PC-9 (cell line): Measurements from ENCODE around the gene CTIF. TPM values are rescaled to one million over a fixed set of nuclear protein-coding genes. Genes with fewer than 3 reads are reported as not detected.

ENCODE experiments used
- BruUV-seq: library from RNA; stranded (reverse); fragments of 400-500 nt; replicated peaks from 2 replicates; lab custom pipeline; 2021; lab: Mats Ljungman, UMichigan
- CTCF ChIA-PET: fragments of 300-600 bp; sonication (Branson Sonifier 250); formaldehyde crosslinking; loops from one replicate; lab custom pipeline; 2022; ENCODE audit warnings: antibody characterized with exemption; lab: Charles Lee
- POLR2A ChIA-PET: fragments of 300-600 bp; sonication (Branson Sonifier 250); formaldehyde crosslinking; loops from one replicate; lab custom pipeline; 2022; ENCODE audit warnings: antibody characterized with exemption; ENCODE audit not compliant: unreplicated experiment; lab: Charles Lee
- DNase-seq, 2 experiments: peaks; one replicate each; pipeline versions ENCODE4 v3.0.0 to v3.0.0-alpha.2; 2015 to 2022; ENCODE audit warnings: mixed read lengths in 1 of 2
- H2AFZ ChIP-seq: fragments of 200-600 bp; sonication (generic); 2 replicates; pipeline ENCODE4 v1.8.1; 2017; ENCODE audit warnings: antibody characterized with exemption
- H3F3A ChIP-seq: fragments of 200-600 bp; sonication (generic); 2 replicates; pipeline ENCODE4 v1.8.1; 2017; ENCODE audit warnings: antibody characterized with exemption, mild to moderate bottlenecking, low read depth; ENCODE audit not compliant: insufficient read depth
- H3K27ac ChIP-seq: fragments of 200-600 bp; sonication (generic); 2 replicates; pipeline ENCODE4 v1.6.1; 2016; ENCODE audit warnings: mixed run types
- H3K27me3 ChIP-seq: fragments of 200-600 bp; sonication (generic); 2 replicates; pipeline ENCODE4 v1.6.1; 2016; ENCODE audit warnings: low read depth, mixed run types; ENCODE audit not compliant: insufficient read depth
- H3K36me3 ChIP-seq: fragments of 200-600 bp; sonication (generic); 2 replicates; pipeline ENCODE4 v1.6.1; 2016; ENCODE audit warnings: low read depth, mixed run types
- H3K4me1 ChIP-seq: fragments of 200-600 bp; sonication (generic); replicated peaks from 2 replicates; pipeline ENCODE4 v1.6.1; 2016; ENCODE audit warnings: mixed run types; ENCODE audit not compliant: insufficient read depth
- H3K4me2 ChIP-seq: fragments of 200-600 bp; sonication (generic); 2 replicates; pipeline ENCODE4 v1.6.1; 2017; ENCODE audit warnings: mixed run types
- H3K4me3 ChIP-seq: fragments of 200-600 bp; sonication (generic); 2 replicates; pipeline ENCODE4 v1.6.1; 2016; ENCODE audit warnings: mixed run types
- H3K79me2 ChIP-seq: fragments of 200-600 bp; sonication (generic); 2 replicates; pipeline ENCODE4 v1.6.1; 2017; ENCODE audit warnings: low read depth, mixed run types
- H3K9me2 ChIP-seq: fragments of 200-600 bp; sonication (generic); 2 replicates; pipeline ENCODE4 v1.8.1; 2017; ENCODE audit warnings: mild to moderate bottlenecking; ENCODE audit not compliant: insufficient read depth
- H3K9me3 ChIP-seq: fragments of 200-600 bp; sonication (generic); 2 replicates; pipeline ENCODE4 v1.8.1; 2016; ENCODE audit warnings: low read depth; ENCODE audit not compliant: insufficient read depth
- H4K20me1 ChIP-seq: fragments of 200-600 bp; sonication (generic); 2 replicates; pipeline ENCODE4 v1.8.1; 2017; ENCODE audit not compliant: insufficient read depth
- EZH2 ChIP-seq: fragments of 200-600 bp; sonication (generic); IDR thresholded peaks from 2 replicates; pipeline ENCODE4 v1.8.0; 2017; ENCODE audit warnings: antibody characterized with exemption, low read depth
- intact Hi-C: fragments of 100-400 bp; cut with micrococcal nuclease; formaldehyde crosslinking; loops from one replicate; pipeline ENCODE4 v1.10.0; 2022; ENCODE audit not compliant: unreplicated experiment
- total RNA-seq: library from RNA; stranded (reverse); gene quantifications from 2 replicates; pipeline ENCODE4 v1.2.3, GENCODE V29; 2021
- TF ChIP-seq, protein P1 (sequence below): fragments of 200-600 bp; sonication (generic); conservative IDR thresholded peaks from 2 replicates; pipeline ENCODE4 v1.6.1; 2017; ENCODE audit warnings: mixed run types, antibody characterized with exemption, mild to moderate bottlenecking, moderate library complexity

Gene CTIF
- total RNA-seq, 1 experiment from 2014 or later = 26.2 TPM

DNA sequence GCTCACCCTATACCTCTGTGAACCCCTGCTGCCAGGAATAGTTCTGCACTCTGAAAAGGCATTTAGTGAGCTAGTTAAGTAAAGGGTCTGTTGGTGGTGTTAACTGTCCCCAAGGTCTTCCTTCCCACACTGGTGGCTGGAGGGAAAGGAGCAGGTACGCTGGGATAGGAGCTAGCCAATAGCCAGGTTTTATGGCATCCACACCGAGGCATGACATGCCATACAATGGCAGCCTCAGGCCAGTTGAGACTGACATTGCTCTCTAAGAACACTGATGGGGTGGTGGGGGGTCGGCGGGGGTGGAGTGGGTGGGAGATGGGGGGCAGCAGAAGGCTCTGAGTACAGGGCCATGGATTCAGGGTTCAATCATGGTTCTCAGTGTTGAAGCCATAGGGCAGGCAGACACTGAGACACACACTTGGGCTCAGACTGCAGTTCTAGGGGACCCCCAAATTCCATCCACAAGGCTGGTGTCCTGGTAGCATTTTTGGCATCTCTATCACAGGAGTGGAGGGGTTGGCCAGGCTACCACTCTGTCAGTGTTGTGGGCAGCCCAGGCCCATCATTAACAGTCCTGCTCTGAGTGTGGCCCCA, 136.0 kb downstream of the CTIF start:
- Histone ChIP-seq H3F3A (no peaks in the 10 kb centered on the region), H3K4me1 (no peaks in the 10 kb centered on the region), H3K79me2 (no peaks in the 10 kb centered on the region), H3K4me2 (no peak overlapping the region), H3K27ac (no peak overlapping the region), H4K20me1 (no peaks in the 10 kb centered on the region), H3K27me3 (no peaks in the 10 kb centered on the region), H3K36me3 (no peaks in the 10 kb centered on the region), H2AFZ (no peak overlapping the region), H3K9me3 (no peaks in the 10 kb centered on the region), H3K4me3 (no peak overlapping the region), H3K9me2 (no peaks in the 10 kb centered on the region)
- ChIA-PET CTCF (interaction anchor here (0.6 kb wide), 1 partner anchor 128 kb away, joined by 3 read pairs; no protein-coding TSS in a partner anchor), POLR2A (no interaction called here)
- DNase-seq = no peak
- intact Hi-C loops = loop anchor here (5.0 kb wide), 1 partner anchor 347 kb away; no protein-coding TSS in a partner anchor
- BruUV-seq = no TSS peak
- TF ChIP-seq, protein P1, sequence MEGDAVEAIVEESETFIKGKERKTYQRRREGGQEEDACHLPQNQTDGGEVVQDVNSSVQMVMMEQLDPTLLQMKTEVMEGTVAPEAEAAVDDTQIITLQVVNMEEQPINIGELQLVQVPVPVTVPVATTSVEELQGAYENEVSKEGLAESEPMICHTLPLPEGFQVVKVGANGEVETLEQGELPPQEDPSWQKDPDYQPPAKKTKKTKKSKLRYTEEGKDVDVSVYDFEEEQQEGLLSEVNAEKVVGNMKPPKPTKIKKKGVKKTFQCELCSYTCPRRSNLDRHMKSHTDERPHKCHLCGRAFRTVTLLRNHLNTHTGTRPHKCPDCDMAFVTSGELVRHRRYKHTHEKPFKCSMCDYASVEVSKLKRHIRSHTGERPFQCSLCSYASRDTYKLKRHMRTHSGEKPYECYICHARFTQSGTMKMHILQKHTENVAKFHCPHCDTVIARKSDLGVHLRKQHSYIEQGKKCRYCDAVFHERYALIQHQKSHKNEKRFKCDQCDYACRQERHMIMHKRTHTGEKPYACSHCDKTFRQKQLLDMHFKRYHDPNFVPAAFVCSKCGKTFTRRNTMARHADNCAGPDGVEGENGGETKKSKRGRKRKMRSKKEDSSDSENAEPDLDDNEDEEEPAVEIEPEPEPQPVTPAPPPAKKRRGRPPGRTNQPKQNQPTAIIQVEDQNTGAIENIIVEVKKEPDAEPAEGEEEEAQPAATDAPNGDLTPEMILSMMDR = no peak
- no peak for TF ChIP-seq EZH2

DNA sequence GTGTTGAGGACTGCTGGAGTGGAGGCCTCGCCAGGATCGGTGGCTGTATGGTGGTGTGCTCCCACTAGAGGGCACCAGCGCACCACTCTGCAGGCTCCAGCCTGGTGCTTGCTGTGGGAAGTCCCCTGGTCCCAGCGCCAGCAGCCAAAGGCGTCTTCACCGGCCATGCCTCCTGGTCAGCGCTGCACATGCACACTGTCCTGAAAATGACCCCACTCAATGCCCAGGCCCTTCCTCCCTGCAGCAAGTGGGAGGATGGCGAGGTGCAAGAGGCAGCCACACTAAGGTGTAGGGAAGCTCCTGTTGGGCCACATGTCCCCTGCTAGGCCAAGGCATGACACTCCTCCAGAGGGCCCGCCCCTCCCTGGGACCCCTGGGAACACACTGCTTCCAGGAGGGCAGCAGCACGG, 136.5 kb downstream of the CTIF start:
- CTCF ChIA-PET = interaction anchor here (0.6 kb wide), 1 partner anchor 128 kb away, joined by 3 read pairs; no protein-coding TSS in a partner anchor
- no peak overlapping the region for H3K27ac ChIP-seq
- TF ChIP-seq EZH2 = no peak
- TF ChIP-seq, protein P1 = peak; percentile 89
- DNase-seq = peak; percentile 68 to 71
- intact Hi-C loops = loop anchor here (5.0 kb wide), 1 partner anchor 347 kb away; no protein-coding TSS in a partner anchor
- POLR2A ChIA-PET = no interaction called here
- no peaks in the 10 kb centered on the region for H3K27me3 ChIP-seq
- H3K9me2 ChIP-seq = no peaks in the 10 kb centered on the region
- H3K79me2 ChIP-seq = no peaks in the 10 kb centered on the region
- no peaks in the 10 kb centered on the region for H3K36me3 ChIP-seq
- no peaks in the 10 kb centered on the region for H3F3A ChIP-seq
- H3K4me1 ChIP-seq = no peaks in the 10 kb centered on the region
- H3K4me3 ChIP-seq = no peak overlapping the region
- BruUV-seq = no TSS peak
- H3K4me2 ChIP-seq = 0 out of 2 replicates have a peak overlapping the region, but pooled peaks have one; percentile 5
- no peaks in the 10 kb centered on the region for H3K9me3 ChIP-seq
- H2AFZ ChIP-seq = no peak overlapping the region
- H4K20me1 ChIP-seq = no peaks in the 10 kb centered on the region

DNA sequence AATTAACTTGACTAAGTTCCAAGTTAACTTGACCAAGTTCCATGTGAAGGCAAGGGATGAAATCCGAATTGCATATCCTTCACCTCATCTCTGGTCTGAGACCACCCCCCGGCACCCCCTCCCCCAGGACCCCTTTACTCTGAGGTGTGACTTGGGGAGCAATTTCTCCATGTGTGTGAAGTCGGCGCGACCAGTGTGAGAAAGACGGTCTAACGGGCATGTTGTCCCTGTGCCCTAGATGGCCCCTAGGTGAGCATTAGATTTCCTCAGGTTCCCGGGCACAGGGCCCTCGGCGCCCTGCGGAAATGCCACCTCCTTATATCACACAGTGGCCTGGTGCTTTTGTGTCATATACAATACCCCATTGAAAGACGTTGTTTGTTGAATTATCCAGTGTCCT, 137.1 kb downstream of the CTIF start:
- H3K4me2 ChIP-seq = no peak overlapping the region
- POLR2A ChIA-PET = no interaction called here
- H3F3A ChIP-seq = no peaks in the 10 kb centered on the region
- CTCF ChIA-PET = no interaction called here
- H3K36me3 ChIP-seq = no peaks in the 10 kb centered on the region
- DNase-seq = no peak
- no peaks in the 10 kb centered on the region for H3K27me3 ChIP-seq
- no peaks in the 10 kb centered on the region for H3K9me2 ChIP-seq
- no peak overlapping the region for H3K4me3 ChIP-seq
- H4K20me1 ChIP-seq = no peaks in the 10 kb centered on the region
- H2AFZ ChIP-seq = no peak overlapping the region
- no peaks in the 10 kb centered on the region for H3K9me3 ChIP-seq
- TF ChIP-seq, protein P1 = no peak
- TF ChIP-seq EZH2 = no peak
- no TSS peak for BruUV-seq
- H3K79me2 ChIP-seq = no peaks in the 10 kb centered on the region
- intact Hi-C loops = loop anchor here (1.0 to 5.0 kb wide), 4 partner anchors 275 to 772 kb away; partner anchors contain the start of gene SMAD7
- no peak overlapping the region for H3K27ac ChIP-seq
- no peaks in the 10 kb centered on the region for H3K4me1 ChIP-seq
